Measurements from ENCODE around the gene FAM241B. TPM values are rescaled to one million over a fixed set of nuclear protein-coding genes. Genes with fewer than 3 reads are reported as not detected.

Gene FAM241B
- total RNA-seq, 1 experiment from 2014 or later: 24.4 TPM

DNA sequence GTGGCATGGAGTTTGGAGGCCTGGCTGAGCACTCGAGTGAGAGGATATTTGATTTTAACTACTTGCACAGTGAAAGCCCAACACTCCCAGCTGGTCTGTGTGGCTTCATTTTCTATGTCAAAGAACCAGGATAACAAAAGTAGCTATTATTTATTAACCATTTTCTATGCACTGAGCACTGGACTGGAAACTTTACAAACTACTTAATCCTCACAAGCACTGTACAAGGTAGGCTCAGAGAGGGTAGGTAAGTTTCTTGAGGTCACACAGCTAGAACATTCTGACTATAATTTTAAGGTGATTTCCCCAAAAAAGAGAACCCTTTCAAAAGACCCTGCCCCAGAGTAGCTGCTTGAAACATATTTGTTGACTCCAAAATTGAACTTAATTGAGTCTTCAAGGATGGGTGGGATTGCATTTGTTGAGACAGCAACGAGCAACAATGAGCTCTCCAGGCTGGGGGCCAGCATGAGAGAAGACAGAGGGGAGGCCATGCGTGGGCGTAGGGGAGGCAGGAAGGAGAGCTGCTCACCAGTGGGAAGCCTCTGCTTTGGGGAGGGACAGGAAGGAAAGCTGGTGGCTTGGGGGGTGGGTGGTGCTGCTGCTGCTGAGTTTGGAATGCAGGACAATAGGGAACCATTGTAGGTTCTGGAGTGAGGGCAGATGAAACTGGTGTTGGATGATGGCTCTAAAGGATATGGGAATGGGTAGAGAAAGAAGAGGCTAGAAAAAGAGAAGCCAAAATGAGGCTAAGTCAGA is 31.5 kb downstream of the FAM241B start:
- TF ChIP-seq ESRRA (CRISPR knock-in tag; IDR thresholded peaks at IDR 0.05; ENCODE audit: borderline replicate concordance) (no peak), IRF2 (CRISPR knock-in tag; IDR thresholded peaks at IDR 0.05; ENCODE audit: borderline replicate concordance, low read depth) (no peak), ZNF121 (CRISPR knock-in tag; IDR thresholded peaks at IDR 0.05) (no peak), ZBTB21 (CRISPR knock-in tag; IDR thresholded peaks at IDR 0.05; ENCODE audit: borderline replicate concordance) (no peak), JAZF1 (CRISPR knock-in tag; IDR thresholded peaks at IDR 0.05) (no peak), CREM (CRISPR knock-in tag; IDR thresholded peaks at IDR 0.05) (no peak), JUN (CRISPR knock-in tag; IDR thresholded peaks at IDR 0.05) (no peak)
- TF ChIP-seq, protein P1, sequence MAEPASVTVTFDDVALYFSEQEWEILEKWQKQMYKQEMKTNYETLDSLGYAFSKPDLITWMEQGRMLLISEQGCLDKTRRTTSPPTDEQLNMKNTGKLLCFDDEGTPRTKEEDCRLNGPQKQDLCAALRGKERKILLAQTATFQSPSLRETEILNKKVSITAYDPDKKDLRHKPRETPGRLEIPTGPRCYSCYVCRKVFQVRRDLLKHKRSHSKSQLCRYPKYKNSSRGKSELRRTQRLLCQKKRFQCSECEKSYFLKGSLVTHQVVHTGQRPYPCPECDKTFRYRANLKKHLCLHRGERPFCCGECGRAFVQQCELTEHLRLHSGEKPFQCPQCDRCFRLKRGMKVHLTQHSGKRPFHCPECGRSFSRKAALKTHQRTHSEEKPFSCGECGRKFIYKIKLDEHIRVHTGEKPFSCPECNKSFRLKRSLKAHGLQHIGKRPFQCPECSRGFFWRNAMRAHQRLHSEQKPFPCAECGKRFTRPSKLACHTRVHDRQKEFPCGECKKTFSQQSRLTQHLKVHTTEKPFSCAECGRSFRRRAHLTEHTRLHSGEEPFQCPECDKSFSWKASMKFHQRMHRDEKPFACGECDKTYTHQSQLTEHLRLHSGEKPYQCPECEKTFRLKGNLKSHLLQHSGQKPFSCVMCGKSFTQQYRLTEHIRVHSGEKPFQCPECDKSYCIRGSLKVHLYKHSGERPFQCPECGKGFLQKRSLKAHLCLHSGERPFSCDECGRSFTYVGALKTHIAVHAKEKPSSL (CRISPR knock-in tag; conservative IDR thresholded peaks at IDR 0.05): no peak
- TF ChIP-seq, protein P2, sequence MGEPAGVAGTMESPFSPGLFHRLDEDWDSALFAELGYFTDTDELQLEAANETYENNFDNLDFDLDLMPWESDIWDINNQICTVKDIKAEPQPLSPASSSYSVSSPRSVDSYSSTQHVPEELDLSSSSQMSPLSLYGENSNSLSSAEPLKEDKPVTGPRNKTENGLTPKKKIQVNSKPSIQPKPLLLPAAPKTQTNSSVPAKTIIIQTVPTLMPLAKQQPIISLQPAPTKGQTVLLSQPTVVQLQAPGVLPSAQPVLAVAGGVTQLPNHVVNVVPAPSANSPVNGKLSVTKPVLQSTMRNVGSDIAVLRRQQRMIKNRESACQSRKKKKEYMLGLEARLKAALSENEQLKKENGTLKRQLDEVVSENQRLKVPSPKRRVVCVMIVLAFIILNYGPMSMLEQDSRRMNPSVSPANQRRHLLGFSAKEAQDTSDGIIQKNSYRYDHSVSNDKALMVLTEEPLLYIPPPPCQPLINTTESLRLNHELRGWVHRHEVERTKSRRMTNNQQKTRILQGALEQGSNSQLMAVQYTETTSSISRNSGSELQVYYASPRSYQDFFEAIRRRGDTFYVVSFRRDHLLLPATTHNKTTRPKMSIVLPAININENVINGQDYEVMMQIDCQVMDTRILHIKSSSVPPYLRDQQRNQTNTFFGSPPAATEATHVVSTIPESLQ (CRISPR knock-in tag; IDR thresholded peaks at IDR 0.05): no peak
- TF ChIP-seq, protein P3, sequence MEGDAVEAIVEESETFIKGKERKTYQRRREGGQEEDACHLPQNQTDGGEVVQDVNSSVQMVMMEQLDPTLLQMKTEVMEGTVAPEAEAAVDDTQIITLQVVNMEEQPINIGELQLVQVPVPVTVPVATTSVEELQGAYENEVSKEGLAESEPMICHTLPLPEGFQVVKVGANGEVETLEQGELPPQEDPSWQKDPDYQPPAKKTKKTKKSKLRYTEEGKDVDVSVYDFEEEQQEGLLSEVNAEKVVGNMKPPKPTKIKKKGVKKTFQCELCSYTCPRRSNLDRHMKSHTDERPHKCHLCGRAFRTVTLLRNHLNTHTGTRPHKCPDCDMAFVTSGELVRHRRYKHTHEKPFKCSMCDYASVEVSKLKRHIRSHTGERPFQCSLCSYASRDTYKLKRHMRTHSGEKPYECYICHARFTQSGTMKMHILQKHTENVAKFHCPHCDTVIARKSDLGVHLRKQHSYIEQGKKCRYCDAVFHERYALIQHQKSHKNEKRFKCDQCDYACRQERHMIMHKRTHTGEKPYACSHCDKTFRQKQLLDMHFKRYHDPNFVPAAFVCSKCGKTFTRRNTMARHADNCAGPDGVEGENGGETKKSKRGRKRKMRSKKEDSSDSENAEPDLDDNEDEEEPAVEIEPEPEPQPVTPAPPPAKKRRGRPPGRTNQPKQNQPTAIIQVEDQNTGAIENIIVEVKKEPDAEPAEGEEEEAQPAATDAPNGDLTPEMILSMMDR (IDR thresholded peaks at IDR 0.05): no peak
- Mint-ChIP-seq H3K36me3 (no peaks in the 10 kb centered on the region), H3K4me1 (peaks cover 34% of the 10 kb centered on the region), H3K4me3 (no peak overlapping the region), H3K27ac (peak overlapping the region; percentile 5; the same call in 1 of the 2 replicates), H3K9me3 (no peaks in the 10 kb centered on the region), H3K27me3 (ENCODE audit: low read depth) (peaks cover 5% of the 10 kb centered on the region)
- ChIA-PET POLR2A (no interaction called here), CTCF (interaction anchor here (0.6 to 16.1 kb wide), 10 partner anchors 13 to 1149 kb away, joined by 3 to 256 read pairs (median 10); no protein-coding TSS in a partner anchor)
- DNase-seq (ENCODE audit: low spot score): no peak
- ATAC-seq: no peak

DNA sequence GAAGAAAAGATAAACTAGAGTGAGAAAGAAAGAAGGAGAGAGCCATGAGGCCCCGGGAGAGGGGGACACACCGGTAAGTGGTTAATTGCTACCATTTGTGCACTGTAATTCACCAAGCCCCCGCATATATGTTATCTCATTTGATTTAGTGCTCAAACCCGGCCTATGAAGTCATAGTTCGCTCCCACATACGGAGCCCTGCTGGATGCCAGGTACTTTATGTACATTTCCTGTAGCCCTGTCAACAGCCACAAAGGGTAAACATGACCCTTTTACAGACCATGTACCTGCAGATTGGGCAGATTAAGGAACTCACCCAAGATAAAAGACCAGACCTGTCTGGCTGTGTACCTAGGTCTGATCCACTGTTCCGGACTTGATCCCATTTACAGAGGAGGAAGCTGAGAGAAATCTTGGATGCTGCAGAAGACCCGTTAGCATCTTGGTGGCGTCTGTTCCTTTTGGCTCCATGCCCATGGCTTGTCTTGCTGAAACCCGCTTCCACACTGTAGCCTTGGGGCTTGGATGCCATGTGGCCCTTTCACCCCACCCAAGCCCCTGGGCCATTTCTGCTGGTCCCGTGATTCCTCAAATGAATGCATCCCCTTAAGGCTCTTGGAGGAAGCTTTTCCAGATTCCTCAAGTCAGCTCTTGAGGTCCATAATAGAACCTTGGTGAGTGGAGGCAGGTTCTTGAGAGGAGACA is 32.3 kb downstream of the FAM241B start:
- H3K9me3 Mint-ChIP-seq: no peaks in the 10 kb centered on the region
- POLR2A ChIA-PET: no interaction called here
- DNase-seq (ENCODE audit: low spot score) (no peak), ATAC-seq (no peak)
- no peaks in the 10 kb centered on the region for H3K36me3 Mint-ChIP-seq
- peaks cover 30% of the 10 kb centered on the region for H3K4me1 Mint-ChIP-seq
- no peak overlapping the region for H3K4me3 Mint-ChIP-seq
- H3K27me3 Mint-ChIP-seq (ENCODE audit: low read depth): peaks cover 5% of the 10 kb centered on the region
- H3K27ac Mint-ChIP-seq: peak overlapping the region; percentile 5; the same call in 1 of the 2 replicates
- CTCF ChIA-PET: interaction anchor here (1.1 to 16.1 kb wide), 19 partner anchors 11 to 296 kb away, joined by 3 to 256 read pairs (median 8); partner anchors contain the start of gene TSPAN15
- TF ChIP-seq FOXK1 (CRISPR knock-in tag; IDR thresholded peaks at IDR 0.05) (no peak), ZNF317 (CRISPR knock-in tag; IDR thresholded peaks at IDR 0.05; ENCODE audit: borderline replicate concordance, low read depth) (no peak)

DNA sequence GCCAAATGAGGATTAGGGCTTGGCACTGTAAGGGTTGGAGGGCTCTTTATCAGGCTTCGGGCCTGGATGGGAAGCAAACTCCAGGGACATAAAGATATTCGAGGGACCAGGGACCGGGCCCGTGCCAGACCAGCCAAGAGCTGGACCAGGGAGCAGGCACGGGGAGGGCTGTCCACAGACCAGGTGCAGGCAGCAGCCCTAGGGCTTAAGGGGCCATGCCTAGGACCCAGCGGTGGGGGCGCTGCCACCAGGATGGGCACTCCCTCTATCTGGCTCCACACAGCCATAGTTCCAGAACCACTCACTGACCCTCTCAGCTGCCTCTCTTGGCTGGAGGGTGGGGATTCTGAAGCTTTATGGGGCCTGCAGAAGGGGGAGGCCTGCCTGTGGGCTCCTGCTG is 32.9 kb downstream of the FAM241B start:
- Mint-ChIP-seq H3K9me3 (no peaks in the 10 kb centered on the region), H3K36me3 (no peaks in the 10 kb centered on the region), H3K27ac (no peak overlapping the region), H3K27me3 (ENCODE audit: low read depth) (peaks cover 7% of the 10 kb centered on the region), H3K4me1 (peaks cover 27% of the 10 kb centered on the region), H3K4me3 (no peak overlapping the region)
- ATAC-seq (0 out of 2 replicates have a peak, but pooled peaks have one; percentile 26), DNase-seq (ENCODE audit: low spot score) (no peak)
- POLR2A ChIA-PET: interaction anchor here (1.2 kb wide), 1 partner anchor 11 kb away, joined by 3 read pairs; no protein-coding TSS in a partner anchor
- CTCF ChIA-PET: interaction anchor here (0.8 to 16.1 kb wide), 39 partner anchors 11 to 410 kb away, joined by 3 to 256 read pairs (median 6); partner anchors contain the start of genes NEUROG3 and TSPAN15
- TF ChIP-seq PRRX2 (CRISPR knock-in tag; IDR thresholded peaks at IDR 0.05) (no peak), ZNF232 (CRISPR knock-in tag; IDR thresholded peaks at IDR 0.05) (no peak), ZNF219 (CRISPR knock-in tag; IDR thresholded peaks at IDR 0.05; ENCODE audit: borderline replicate concordance) (no peak), ZNF317 (CRISPR knock-in tag; IDR thresholded peaks at IDR 0.05; ENCODE audit: borderline replicate concordance, low read depth) (no peak), SOX15 (CRISPR knock-in tag; IDR thresholded peaks at IDR 0.05) (no peak), ZNF263 (CRISPR knock-in tag; IDR thresholded peaks at IDR 0.05; ENCODE audit: low read depth) (no peak), TEAD4 (CRISPR knock-in tag; IDR thresholded peaks at IDR 0.05) (no peak), FOXJ3 (CRISPR knock-in tag; IDR thresholded peaks at IDR 0.05; ENCODE audit: borderline replicate concordance) (no peak), IRF2 (CRISPR knock-in tag; IDR thresholded peaks at IDR 0.05; ENCODE audit: borderline replicate concordance, low read depth) (no peak)
- TF ChIP-seq, protein P4, sequence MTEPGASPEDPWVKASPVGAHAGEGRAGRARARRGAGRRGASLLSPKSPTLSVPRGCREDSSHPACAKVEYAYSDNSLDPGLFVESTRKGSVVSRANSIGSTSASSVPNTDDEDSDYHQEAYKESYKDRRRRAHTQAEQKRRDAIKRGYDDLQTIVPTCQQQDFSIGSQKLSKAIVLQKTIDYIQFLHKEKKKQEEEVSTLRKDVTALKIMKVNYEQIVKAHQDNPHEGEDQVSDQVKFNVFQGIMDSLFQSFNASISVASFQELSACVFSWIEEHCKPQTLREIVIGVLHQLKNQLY (CRISPR knock-in tag; IDR thresholded peaks at IDR 0.05): no peak
- TF ChIP-seq, protein P5, sequence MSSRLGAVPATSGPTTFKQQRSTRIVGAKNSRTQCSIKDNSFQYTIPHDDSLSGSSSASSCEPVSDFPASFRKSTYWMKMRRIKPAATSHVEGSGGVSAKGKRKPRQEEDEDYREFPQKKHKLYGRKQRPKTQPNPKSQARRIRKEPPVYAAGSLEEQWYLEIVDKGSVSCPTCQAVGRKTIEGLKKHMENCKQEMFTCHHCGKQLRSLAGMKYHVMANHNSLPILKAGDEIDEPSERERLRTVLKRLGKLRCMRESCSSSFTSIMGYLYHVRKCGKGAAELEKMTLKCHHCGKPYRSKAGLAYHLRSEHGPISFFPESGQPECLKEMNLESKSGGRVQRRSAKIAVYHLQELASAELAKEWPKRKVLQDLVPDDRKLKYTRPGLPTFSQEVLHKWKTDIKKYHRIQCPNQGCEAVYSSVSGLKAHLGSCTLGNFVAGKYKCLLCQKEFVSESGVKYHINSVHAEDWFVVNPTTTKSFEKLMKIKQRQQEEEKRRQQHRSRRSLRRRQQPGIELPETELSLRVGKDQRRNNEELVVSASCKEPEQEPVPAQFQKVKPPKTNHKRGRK (CRISPR knock-in tag; IDR thresholded peaks at IDR 0.05; ENCODE audit: borderline replicate concordance): no peak

Data from WTC11 (cell line).